H1 (cell line): ENCODE data around the gene STIM2. TPM values are rescaled to one million over a fixed set of nuclear protein-coding genes. Genes with fewer than 3 reads are reported as not detected.

Experiments used
- CTCF ChIA-PET: fragments of 300-600 bp; sonication (Branson Sonifier 250); formaldehyde crosslinking; loops from one replicate; lab custom pipeline; 2021; ENCODE audit not compliant: partially characterized antibody; lab: Charles Lee
- POLR2A ChIA-PET: fragments of 300-600 bp; sonication (Branson Sonifier 250); formaldehyde crosslinking; loops from one replicate; lab custom pipeline; 2021; ENCODE audit warnings: inconsistent platforms; ENCODE audit not compliant: partially characterized antibody; lab: Charles Lee
- DNase-seq, 2 experiments: peaks; one replicate each; pipeline versions ENCODE4 v3.0.0 to v3.0.0-alpha.2; 2010 to 2022; ENCODE audit warnings: low spot score in 2 of 2, low read depth in 1 of 2, mixed read lengths in 1 of 2
- FAIRE-seq: peaks from 2 replicates; lab custom pipeline; 2011; peaks lifted over from hg19 to GRCh38; lab: Jason Lieb, UNC
- H2AFZ ChIP-seq: 2 replicates; pipeline ENCODE4 v1.8.1; 2012; ENCODE audit warnings: low read length, inconsistent platforms
- H2AK5ac ChIP-seq: 2 replicates; pipeline ENCODE4 v1.6.1; 2013; ENCODE audit warnings: low read depth, low read length
- H2BK120ac ChIP-seq: replicated peaks from 2 replicates; pipeline ENCODE3; 2013; ENCODE audit warnings: low read depth, low read length, inconsistent platforms
- H2BK12ac ChIP-seq: 2 replicates; pipeline ENCODE4 v1.6.1; 2013; ENCODE audit warnings: low read depth, low read length
- H2BK15ac ChIP-seq: 2 replicates; pipeline ENCODE4 v1.6.1; 2013; ENCODE audit warnings: low read length
- H2BK20ac ChIP-seq: 2 replicates; pipeline ENCODE4 v1.6.1; 2013; ENCODE audit warnings: low read length
- H2BK5ac ChIP-seq: 2 replicates; pipeline ENCODE4 v1.6.1; 2013; ENCODE audit warnings: low read depth, low read length
- H3K14ac ChIP-seq: 2 replicates; pipeline ENCODE4 v1.6.1; 2013; ENCODE audit warnings: inconsistent platforms; ENCODE audit not compliant: insufficient read length
- H3K18ac ChIP-seq: 2 replicates; pipeline ENCODE4 v1.6.1; 2013; ENCODE audit warnings: low read length; ENCODE audit errors: extremely low read depth
- H3K23ac ChIP-seq: 2 replicates; pipeline ENCODE4 v1.6.1; 2013; ENCODE audit warnings: inconsistent platforms; ENCODE audit not compliant: insufficient read length
- H3K23me2 ChIP-seq: 2 replicates; pipeline ENCODE4 v1.6.1; 2013; ENCODE audit warnings: low read depth, low read length
- H3K27ac ChIP-seq: 2 replicates; pipeline ENCODE4 v1.6.1; 2011; ENCODE audit warnings: low read depth, low read length, inconsistent platforms
- H3K27me3 ChIP-seq, 4 experiments: replicated peaks in 1 of 4; 1 replicate in 1 of 4; 2 replicates in 3 of 4; pipeline versions ENCODE4 v1.6.1 to v1.8.1; 2011 to 2013; ENCODE audit warnings: low read length in 3 of 4, mild to moderate bottlenecking in 3 of 4, inconsistent platforms in 2 of 4, mixed read lengths in 2 of 4, moderate library complexity in 1 of 4; ENCODE audit not compliant: control insufficient read depth in 3 of 4, insufficient read depth in 3 of 4; ENCODE audit errors: extremely low read depth in 1 of 4
- H3K36me3 ChIP-seq, 4 experiments: 2 replicates each; pipeline versions ENCODE4 v1.6.1 to v1.8.1; 2011 to 2013; ENCODE audit warnings: mild to moderate bottlenecking in 4 of 4, low read length in 3 of 4, moderate library complexity in 2 of 4, control low read depth in 1 of 4, inconsistent platforms in 1 of 4; ENCODE audit not compliant: insufficient read depth in 4 of 4, control insufficient read depth in 2 of 4
- H3K4ac ChIP-seq: replicated peaks from 2 replicates; pipeline ENCODE3; 2013; ENCODE audit warnings: low read length, low read depth, mixed read lengths, inconsistent platforms; ENCODE audit not compliant: insufficient read length
- H3K4me1 ChIP-seq, 4 experiments: replicated peaks in 1 of 4; 1 replicate in 1 of 4; 2 replicates in 3 of 4; pipeline versions ENCODE4 v1.6.1 to v1.8.1; 2011 to 2013; ENCODE audit warnings: low read length in 3 of 4, inconsistent platforms in 2 of 4, mixed read lengths in 1 of 4; ENCODE audit not compliant: insufficient read depth in 4 of 4, control insufficient read depth in 3 of 4
- H3K4me2 ChIP-seq, 2 experiments: 2 replicates each; pipeline versions ENCODE4 v1.6.1 to v1.8.1; 2011 to 2013; ENCODE audit warnings: low read depth in 2 of 2, low read length in 2 of 2, control low read depth in 1 of 2, inconsistent platforms in 1 of 2, mild to moderate bottlenecking in 1 of 2; ENCODE audit not compliant: insufficient read depth in 1 of 2
- H3K4me3 ChIP-seq, 4 experiments: fragments of 200-600, 300-600 bp in 1 of 4; sonication (generic), shearing (Covaris generic), sonication (Bioruptor Twin) in 1 of 4; 2 replicates each; pipeline versions ENCODE4 v1.5.1 to v1.8.1; 2011 to 2016; ENCODE audit warnings: low read length in 4 of 4, low read depth in 3 of 4, control low read depth in 2 of 4, inconsistent platforms in 2 of 4, mild to moderate bottlenecking in 2 of 4, mixed read lengths in 1 of 4, moderate library complexity in 1 of 4; ENCODE audit not compliant: insufficient read depth in 2 of 4; ENCODE audit errors: extremely low read depth in 1 of 4
- H3K56ac ChIP-seq: replicated peaks from 2 replicates; pipeline ENCODE3; 2013; ENCODE audit warnings: low read depth, mild to moderate bottlenecking, mixed read lengths, low read length, inconsistent platforms; ENCODE audit not compliant: insufficient read length
- H3K79me1 ChIP-seq: 2 replicates; pipeline ENCODE4 v1.6.1; 2013; ENCODE audit warnings: low read depth, low read length, control low read depth
- H3K79me2 ChIP-seq, 2 experiments: 2 replicates each; pipeline versions ENCODE4 v1.6.1 to v1.8.1; 2012 to 2013; ENCODE audit warnings: low read length in 2 of 2, mild to moderate bottlenecking in 2 of 2, inconsistent platforms in 1 of 2; ENCODE audit not compliant: insufficient read depth in 2 of 2, control insufficient read depth in 1 of 2
- H3K9ac ChIP-seq, 4 experiments: replicated peaks in 1 of 4; 1 replicate in 1 of 4; 2 replicates in 3 of 4; pipeline versions ENCODE4 v1.6.1 to v1.8.1; 2011 to 2013; ENCODE audit warnings: low read depth in 3 of 4, low read length in 3 of 4, control low read depth in 2 of 4, mild to moderate bottlenecking in 2 of 4, moderate library complexity in 2 of 4, inconsistent platforms in 1 of 4; ENCODE audit errors: extremely low read depth in 1 of 4
- H3K9me3 ChIP-seq, 2 experiments: 2 replicates each; pipeline versions ENCODE4 v1.6.1 to v1.8.1; 2012 to 2013; ENCODE audit warnings: mild to moderate bottlenecking in 2 of 2, moderate library complexity in 2 of 2, control low read depth in 1 of 2, inconsistent platforms in 1 of 2, low read depth in 1 of 2, low read length in 1 of 2, mixed read lengths in 1 of 2; ENCODE audit not compliant: insufficient read depth in 2 of 2
- H4K20me1 ChIP-seq, 2 experiments: replicated peaks in 1 of 2; 2 replicates each; pipeline versions ENCODE3 to v1.8.1; 2011 to 2013; ENCODE audit warnings: inconsistent platforms in 2 of 2, low read length in 2 of 2, mild to moderate bottlenecking in 1 of 2; ENCODE audit not compliant: insufficient read depth in 2 of 2, control insufficient read depth in 1 of 2
- H4K5ac ChIP-seq: 2 replicates; pipeline ENCODE4 v1.6.1; 2013; ENCODE audit warnings: low read length, low read depth, mixed read lengths, inconsistent platforms; ENCODE audit not compliant: insufficient read length
- H4K8ac ChIP-seq: 2 replicates; pipeline ENCODE4 v1.8.0; 2013; ENCODE audit warnings: mild to moderate bottlenecking, moderate library complexity, low read length, inconsistent platforms; ENCODE audit not compliant: insufficient read depth; ENCODE audit errors: extremely low read depth
- H4K91ac ChIP-seq: replicated peaks from 2 replicates; pipeline ENCODE3; 2013; ENCODE audit warnings: low read length, mixed read lengths, inconsistent platforms; ENCODE audit not compliant: insufficient read length
- CEBPB ChIP-seq: IDR thresholded peaks from 2 replicates; pipeline ENCODE4 v1.6.1; 2012; ENCODE audit warnings: low read depth, low read length
- HDAC2 ChIP-seq, 2 experiments: fragments of 300-600 bp in 1 of 2; sonication (generic) in 1 of 2; IDR thresholded peaks; 2 replicates each; pipeline ENCODE4 v1.6.1; 2011 to 2012; ENCODE audit warnings: low read depth in 2 of 2, low read length in 2 of 2, mild to moderate bottlenecking in 2 of 2, moderate library complexity in 2 of 2, borderline replicate concordance in 1 of 2, inconsistent platforms in 1 of 2
- KDM1A ChIP-seq: fragments of 200-600, 300-600 bp; sonication (generic); IDR thresholded peaks from 2 replicates; pipeline ENCODE4 v1.7.1; 2016; ENCODE audit warnings: mild to moderate bottlenecking, low read length, borderline replicate concordance
- RXRA ChIP-seq: IDR thresholded peaks from 2 replicates; pipeline ENCODE4 v1.6.1; 2011; ENCODE audit warnings: low read depth, mild to moderate bottlenecking, low read length, moderate library complexity; ENCODE audit not compliant: insufficient read depth
- SIX5 ChIP-seq: IDR thresholded peaks from 2 replicates; pipeline ENCODE4 v1.6.1; 2011; ENCODE audit warnings: mild to moderate bottlenecking, low read depth, low read length
- SP2 ChIP-seq: IDR thresholded peaks from 2 replicates; pipeline ENCODE4 v1.6.1; 2012; ENCODE audit warnings: mild to moderate bottlenecking, low read length, inconsistent platforms
- SP4 ChIP-seq: IDR thresholded peaks from 2 replicates; pipeline ENCODE4 v1.6.1; 2012; ENCODE audit warnings: low read length, inconsistent platforms
- WGBS, 2 experiments: shearing (Covaris generic) in 1 of 2; methylation state at CpG; one replicate each; pipeline versions ENCODE4 v1.1.6 to v1.1.7; 2013 to 2015; ENCODE audit warnings: low lambda C conversion rate in 2 of 2, mixed read lengths in 2 of 2, inconsistent platforms in 1 of 2, low coverage in 1 of 2, missing lambda C conversion rate in 1 of 2; ENCODE audit not compliant: insufficient replicate concordance in 2 of 2, insufficient coverage in 1 of 2, insufficient read length in 1 of 2; ENCODE audit errors: extremely low coverage in 1 of 2, missing lambda C conversion rate in 1 of 2; 5-methylcytosine and 5-hydroxymethylcytosine counted together
- polyA plus RNA-seq, 7 experiments: library from polyadenylated mRNA; depleted of rRNA in 3 of 7; stranded (reverse) in 5 of 7; unstranded in 2 of 7; fragments of >200 nt in 5 of 7; fragments of 200-250 nt in 2 of 7; gene quantifications; 1 replicate in 5 of 7; 2 replicates in 1 of 7; 4 replicates in 1 of 7; pipeline versions ENCODE4 v1.2.1 to v1.2.3, GENCODE V29; 2011 to 2013; ENCODE audit warnings: missing spikeins in 2 of 7, mixed read lengths in 2 of 7
- total RNA-seq: library from RNA; stranded (reverse); fragmentation: NEBNext Ultra II Directional; extraction: Animal tissue kit (Norgen Biotek cat#: 25700); gene quantifications from 2 replicates; pipeline ENCODE4 v1.2.1, GENCODE V29; 2021
- TF ChIP-seq, protein P1 (sequence below): IDR thresholded peaks from 2 replicates; pipeline ENCODE4 v1.6.1; 2012; ENCODE audit warnings: inconsistent platforms

STIM2 gene
- total and polyA plus RNA-seq, 2 of the 8 experiments (the other 6 are each of a cell fraction or from before 2014, with no cell fraction given), result 22.9 to 23.0 TPM

GRCh38 chr4:26896636-26897035 lies 36.0 kb downstream of the STIM2 start:
- Histone ChIP-seq H3K4ac (no peak overlapping the region), H3K79me2 (peaks cover 0 to 14% of the 10 kb centered on the region in 2 experiments; a peak in 2 of 4 replicates), H3K23ac (no peak overlapping the region), H3K4me1 (peaks cover 0 to 5% (median 3%) of the 10 kb centered on the region in 4 experiments; a peak in 4 of 7 replicates), H2BK20ac (no peak overlapping the region), H2BK12ac (no peak overlapping the region), H3K79me1 (no peaks in the 10 kb centered on the region), H4K20me1 (peaks cover 0 to 3% of the 10 kb centered on the region in 2 experiments), H3K27me3 (no peaks in the 10 kb centered on the region), H3K18ac (no peak overlapping the region), H2BK120ac (no peak overlapping the region), H4K8ac (no peak overlapping the region), H2AFZ (no peak overlapping the region), H2BK15ac (no peak overlapping the region), H3K4me2 (no peak overlapping the region), H3K27ac (no peak overlapping the region), H3K56ac (no peak overlapping the region), H3K23me2 (no peaks in the 10 kb centered on the region), H2AK5ac (no peak overlapping the region), H2BK5ac (no peak overlapping the region), H3K36me3 (no peaks in the 10 kb centered on the region; a peak in 1 of 8 replicates), H3K14ac (no peak overlapping the region), H3K9me3 (0 out of 4 replicates have a peak, but pooled peaks cover 0 to 2% of the 10 kb centered on the region in 2 experiments), H3K9ac (no peak overlapping the region), H3K4me3 (no peak overlapping the region), H4K91ac (no peak overlapping the region), H4K5ac (no peak overlapping the region)
- CTCF ChIA-PET, result no interaction called here
- POLR2A ChIA-PET, result no interaction called here
- no peak for FAIRE-seq
- WGBS, 2 experiments, result 88% methylated on average over 2 of the region's 2 CpGs; no CpG with 5 or more reads in 1 of the 2 experiments
- no peak for TF ChIP-seq RXRA
- TF ChIP-seq SIX5, result no peak
- no peak for TF ChIP-seq CEBPB
- no peak for TF ChIP-seq HDAC2 (IDR thresholded peaks at IDR 0.05; ENCODE audit: borderline replicate concordance in 1 of 2, low read depth in 2 of 2, low read length in 2 of 2)
- TF ChIP-seq KDM1A, result no peak
- TF ChIP-seq, protein P1, sequence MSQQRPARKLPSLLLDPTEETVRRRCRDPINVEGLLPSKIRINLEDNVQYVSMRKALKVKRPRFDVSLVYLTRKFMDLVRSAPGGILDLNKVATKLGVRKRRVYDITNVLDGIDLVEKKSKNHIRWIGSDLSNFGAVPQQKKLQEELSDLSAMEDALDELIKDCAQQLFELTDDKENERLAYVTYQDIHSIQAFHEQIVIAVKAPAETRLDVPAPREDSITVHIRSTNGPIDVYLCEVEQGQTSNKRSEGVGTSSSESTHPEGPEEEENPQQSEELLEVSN, result no peak
- no peak for TF ChIP-seq SP2
- TF ChIP-seq SP4, result no peak
- no peak for DNase-seq
